Bronchial epithelial cell (primary cell): Measurements from ENCODE around the gene TUBGCP2. TPM values are rescaled to one million over a fixed set of nuclear protein-coding genes. Genes with fewer than 3 reads are reported as not detected.

ENCODE experiments used
- DNase-seq: peaks from one replicate; pipeline ENCODE4 v3.0.0-alpha.2; 2010; ENCODE audit warnings: low read depth
- FAIRE-seq: peaks from 2 replicates; lab custom pipeline; 2011; peaks lifted over from hg19 to GRCh38; lab: Jason Lieb, UNC
- H3K27me3 ChIP-seq: 2 replicates; pipeline ENCODE4 v1.5.1; 2011; ENCODE audit warnings: low read length; ENCODE audit not compliant: control insufficient read depth, insufficient read depth
- H3K36me3 ChIP-seq: 2 replicates; pipeline ENCODE4 v1.5.1; 2011; ENCODE audit warnings: low read length; ENCODE audit not compliant: control insufficient read depth, insufficient read depth
- H3K4me3 ChIP-seq: 2 replicates; pipeline ENCODE4 v1.5.1; 2011; ENCODE audit warnings: mild to moderate bottlenecking, low read depth, low read length, control low read depth
- CTCF ChIP-seq: IDR thresholded peaks from 2 replicates; pipeline ENCODE4 v1.5.1; 2011; ENCODE audit warnings: mild to moderate bottlenecking, moderate library complexity, low read length, control low read depth, inconsistent platforms; ENCODE audit not compliant: insufficient read depth, severe bottlenecking
- total RNA-seq: library from RNA; depleted of rRNA; stranded (reverse); fragments of >200 nt; gene quantifications from 2 replicates; pipeline ENCODE4 v1.2.1, GENCODE V29; 2014

Gene TUBGCP2
- total RNA-seq, 1 donor from 2014 or later: 42.4 TPM

GRCh38 chr10:133327651-133328357 lies 19.1 kb upstream of the TUBGCP2 start:
- no peak for TF ChIP-seq CTCF
- no peaks in the 10 kb centered on the region for H3K36me3 ChIP-seq
- FAIRE-seq (no peak), DNase-seq (no peak)
- peaks cover 30% of the 10 kb centered on the region for H3K27me3 ChIP-seq
- H3K4me3 ChIP-seq: no peak overlapping the region

- peaks cover 24% of the 10 kb centered on the region for H3K27me3 ChIP-seq
Observed at GRCh38 chr10:133326745-133327650, 18.3 kb upstream of the TUBGCP2 start.

GRCh38 chr10:133326223-133326551 lies 17.5 kb upstream of the TUBGCP2 start:
- H3K36me3 ChIP-seq: no peaks in the 10 kb centered on the region
- H3K27me3 ChIP-seq: peaks cover 24% of the 10 kb centered on the region
- no peak for DNase-seq
- H3K4me3 ChIP-seq: no peak overlapping the region
- TF ChIP-seq CTCF: no peak
- FAIRE-seq: no peak

More at GRCh38 chr10:133326745-133327650, 18.3 kb upstream of the TUBGCP2 start:
- FAIRE-seq (no peak), DNase-seq (no peak)
- H3K36me3 ChIP-seq: no peaks in the 10 kb centered on the region
- TF ChIP-seq CTCF: no peak
- H3K4me3 ChIP-seq: no peak overlapping the region

- no peak for TF ChIP-seq CTCF
- DNase-seq: no peak
- no peak for FAIRE-seq
- peak overlapping the region; percentile 21 for H3K4me3 ChIP-seq
- no peaks in the 10 kb centered on the region for H3K36me3 ChIP-seq
- H3K27me3 ChIP-seq: peaks cover 24% of the 10 kb centered on the region
Observed at GRCh38 chr10:133325440-133326222, 17.0 kb upstream of the TUBGCP2 start.

- FAIRE-seq (no peak), DNase-seq (no peak)
- TF ChIP-seq CTCF: no peak
- Histone ChIP-seq H3K4me3 (no peak overlapping the region), H3K36me3 (no peaks in the 10 kb centered on the region), H3K27me3 (peaks cover 24% of the 10 kb centered on the region)
Observed at GRCh38 chr10:133324857-133325260, 16.2 kb upstream of the TUBGCP2 start.
